ENCODE measurements around the gene UNC5CL. TPM values are rescaled to one million over a fixed set of nuclear protein-coding genes. Genes with fewer than 3 reads are reported as not detected.
A peak's percentile ranks its signal among the peaks of the same experiment; 100 is the strongest.

Gene UNC5CL
- total and polyA plus RNA-seq, 2 donors from 2014 or later: 41.3 to 53.7 TPM

- Histone ChIP-seq H3K4me3 (ENCODE audit: low read length in 3 of 3) (peak overlapping the region; percentile 73 to 94 (median 92)), H3K9me3 (ENCODE audit: control insufficient read depth in 2 of 3, insufficient read depth in 1 of 3, low read length in 3 of 3) (no peaks in the 10 kb centered on the region), H3K27me3 (ENCODE audit: control insufficient read depth, insufficient read depth, low read length) (no peaks in the 10 kb centered on the region), H3K4me1 (ENCODE audit: control insufficient read depth in 2 of 3, insufficient read depth in 2 of 3, low read depth in 1 of 3, low read length in 3 of 3) (peaks cover 8 to 13% (median 9%) of the 10 kb centered on the region in 3 donors), H3K36me3 (ENCODE audit: control insufficient read depth in 2 of 3, insufficient read depth in 3 of 3, low read length in 3 of 3) (peaks cover 0 to 5% (median 2%) of the 10 kb centered on the region in 3 donors), H3K27ac (ENCODE audit: low read depth in 2 of 2, low read length in 2 of 2) (peak overlapping the region; percentile 99 to 100), H3K9ac (ENCODE audit: low read length in 3 of 3) (peak overlapping the region; percentile 85 to 96 (median 87))
- no peak for FAIRE-seq
- peak in 4 of 5 donors; percentile 24 to 64 (median 58) for DNase-seq
- intact Hi-C loops (cut with DNase I): no loop called here
- no peak for TF ChIP-seq CTCF (IDR thresholded peaks at IDR 0.05; ENCODE audit: borderline replicate concordance, extremely low read depth, insufficient read depth)
Observed at GRCh38 chr6:41073968-41074691, 35.1 kb upstream of the UNC5CL start.

GRCh38 chr6:41073203-41073967 is 34.4 kb upstream of the UNC5CL start:
- peaks cover 8 to 13% (median 9%) of the 10 kb centered on the region in 3 donors for H3K4me1 ChIP-seq (ENCODE audit: control insufficient read depth in 2 of 3, insufficient read depth in 2 of 3, low read depth in 1 of 3, low read length in 3 of 3)
- peaks cover 0 to 2% (median 0%) of the 10 kb centered on the region in 3 donors for H3K36me3 ChIP-seq (ENCODE audit: control insufficient read depth in 2 of 3, insufficient read depth in 3 of 3, low read length in 3 of 3)
- FAIRE-seq (no peak), DNase-seq (peak; percentile 94 to 96 (median 95))
- peak overlapping the region; percentile 85 to 98 (median 96) for H3K9ac ChIP-seq (ENCODE audit: low read length in 3 of 3)
- H3K9me3 ChIP-seq (ENCODE audit: control insufficient read depth in 2 of 3, insufficient read depth in 1 of 3, low read length in 3 of 3): no peaks in the 10 kb centered on the region
- H3K27ac ChIP-seq (ENCODE audit: low read depth in 2 of 2, low read length in 2 of 2): peak overlapping the region; percentile 99 to 100
- no peaks in the 10 kb centered on the region for H3K27me3 ChIP-seq (ENCODE audit: control insufficient read depth, insufficient read depth, low read length)
- intact Hi-C loops (cut with DNase I): no loop called here
- peak overlapping the region; percentile 73 to 94 (median 92) for H3K4me3 ChIP-seq (ENCODE audit: low read length in 3 of 3)
- no peak for TF ChIP-seq CTCF (IDR thresholded peaks at IDR 0.05; ENCODE audit: borderline replicate concordance, extremely low read depth, insufficient read depth)

- TF ChIP-seq CTCF (IDR thresholded peaks at IDR 0.05; ENCODE audit: borderline replicate concordance, extremely low read depth, insufficient read depth): peak; percentile 10
- intact Hi-C loops (cut with DNase I): no loop called here
- H3K36me3 ChIP-seq (ENCODE audit: control insufficient read depth in 2 of 3, insufficient read depth in 3 of 3, low read length in 3 of 3): peaks cover 0 to 3% (median 2%) of the 10 kb centered on the region in 3 donors
- H3K4me1 ChIP-seq (ENCODE audit: control insufficient read depth in 2 of 3, insufficient read depth in 2 of 3, low read depth in 1 of 3, low read length in 3 of 3): peaks cover 8 to 13% (median 9%) of the 10 kb centered on the region in 3 donors
- peak; percentile 98 for FAIRE-seq
- H3K9ac ChIP-seq (ENCODE audit: low read length in 3 of 3): peak within 1 kb of the TSS; percentile 98
- DNase-seq: peak in 1 of 5 donors; percentile 100
- H3K4me3 ChIP-seq (ENCODE audit: low read length in 3 of 3): peak within 1 kb of the TSS; percentile 92 to 98 (median 93)
- H3K9me3 ChIP-seq (ENCODE audit: control insufficient read depth in 2 of 3, insufficient read depth in 1 of 3, low read length in 3 of 3): no peaks in the 10 kb centered on the region
- H3K27ac ChIP-seq (ENCODE audit: low read depth in 2 of 2, low read length in 2 of 2): peak within 1 kb of the TSS; percentile 99 to 100
- H3K27me3 ChIP-seq (ENCODE audit: control insufficient read depth, insufficient read depth, low read length): no peaks in the 10 kb centered on the region
Observed at GRCh38 chr6:41072836-41073202, 33.8 kb upstream of the UNC5CL start, which contains the start of gene NFYA. Gene NFYA (plus strand): TSS chr6:41072974. CDS start chr6:41079090, 6,116 bp downstream.

Data from kidney (tissue), 14 donors.